Activated CD8-positive, alpha-beta T cell treated with anti-CD3 and anti-CD28 coated beads, Interleukin-2, amount 10 ng/mL, durations not matched to agents 7 days and 5 days (primary cell): Measurements from ENCODE around the gene RYR3. TPM values are rescaled to one million over a fixed set of nuclear protein-coding genes. Genes with fewer than 3 reads are reported as not detected.

Experiments
- ATAC-seq: fragments of 150-1000 bp; cut with Tn5 transposase; one replicate; pipeline ENCODE4 v1.10.0; 2021; ENCODE audit warnings: moderate library complexity
- CTCF ChIA-PET: fragments of 350-600 bp; sonication (Branson Sonifier 250); formaldehyde crosslinking; loops from one replicate; lab custom pipeline; 2021; ENCODE audit warnings: antibody characterized with exemption; lab: Charles Lee
- POLR2A ChIA-PET: fragments of 350-600 bp; sonication (Branson Sonifier 250); formaldehyde crosslinking; loops from one replicate; lab custom pipeline; 2021; ENCODE audit warnings: antibody characterized with exemption; lab: Charles Lee
- DNase-seq: peaks from one replicate; pipeline ENCODE4 v3.0.0-alpha.2; 2020
- H3K27ac Mint-ChIP-seq: one replicate; pipeline ENCODE4 v1.8.0; 2021; ENCODE audit warnings: mild to moderate bottlenecking, mixed read lengths
- H3K27me3 Mint-ChIP-seq: one replicate; pipeline ENCODE4 v1.8.0; 2021; ENCODE audit warnings: low read depth, mixed read lengths
- H3K36me3 Mint-ChIP-seq: one replicate; pipeline ENCODE4 v1.8.0; 2021; ENCODE audit warnings: low read depth, mixed read lengths
- H3K4me1 Mint-ChIP-seq: one replicate; pipeline ENCODE4 v1.8.0; 2021; ENCODE audit warnings: low read depth, mixed read lengths
- H3K4me3 Mint-ChIP-seq: one replicate; pipeline ENCODE4 v1.8.0; 2021; ENCODE audit warnings: mild to moderate bottlenecking, mixed read lengths
- H3K9me3 Mint-ChIP-seq: one replicate; pipeline ENCODE4 v1.8.0; 2022; ENCODE audit warnings: mixed read lengths; ENCODE audit not compliant: insufficient read depth
- total RNA-seq, 2 experiments: library from RNA; stranded (reverse); gene quantifications; one replicate each; pipeline ENCODE4 v1.2.3, GENCODE V29; 2021

RYR3 gene
- total RNA-seq, 2 experiments from 2014 or later, result not detected

DNA sequence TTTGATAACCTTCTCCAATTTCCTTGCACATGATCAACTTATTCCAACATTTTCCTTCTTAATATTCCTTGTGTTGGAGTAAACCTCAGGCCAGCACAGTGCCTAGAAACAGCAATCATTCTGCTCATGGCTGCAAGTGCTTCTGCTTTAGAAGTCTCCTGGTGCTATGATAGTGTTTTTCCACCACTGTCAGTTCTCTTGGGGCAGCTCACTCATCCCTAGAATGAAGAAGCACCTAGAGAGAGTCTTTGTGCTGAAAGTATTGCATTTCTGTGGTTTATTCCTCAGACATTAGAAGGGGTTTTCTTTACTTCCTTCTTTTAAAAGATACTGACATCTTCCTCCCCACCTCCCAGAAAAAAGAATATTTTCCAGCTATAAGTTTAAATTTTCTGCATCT lies 183.5 kb downstream of the RYR3 start:
- H3K4me3 Mint-ChIP-seq, result no peak overlapping the region
- ATAC-seq (no peak), DNase-seq (no peak)
- H3K9me3 Mint-ChIP-seq, result no peaks in the 10 kb centered on the region
- no peaks in the 10 kb centered on the region for H3K27me3 Mint-ChIP-seq
- ChIA-PET CTCF (interaction anchor here (1.2 kb wide), 1 partner anchor 202 kb away, joined by 4 read pairs; no protein-coding TSS in a partner anchor), POLR2A (no interaction called here)
- H3K36me3 Mint-ChIP-seq, result no peaks in the 10 kb centered on the region
- no peaks in the 10 kb centered on the region for H3K4me1 Mint-ChIP-seq
- H3K27ac Mint-ChIP-seq, result no peak overlapping the region

DNA sequence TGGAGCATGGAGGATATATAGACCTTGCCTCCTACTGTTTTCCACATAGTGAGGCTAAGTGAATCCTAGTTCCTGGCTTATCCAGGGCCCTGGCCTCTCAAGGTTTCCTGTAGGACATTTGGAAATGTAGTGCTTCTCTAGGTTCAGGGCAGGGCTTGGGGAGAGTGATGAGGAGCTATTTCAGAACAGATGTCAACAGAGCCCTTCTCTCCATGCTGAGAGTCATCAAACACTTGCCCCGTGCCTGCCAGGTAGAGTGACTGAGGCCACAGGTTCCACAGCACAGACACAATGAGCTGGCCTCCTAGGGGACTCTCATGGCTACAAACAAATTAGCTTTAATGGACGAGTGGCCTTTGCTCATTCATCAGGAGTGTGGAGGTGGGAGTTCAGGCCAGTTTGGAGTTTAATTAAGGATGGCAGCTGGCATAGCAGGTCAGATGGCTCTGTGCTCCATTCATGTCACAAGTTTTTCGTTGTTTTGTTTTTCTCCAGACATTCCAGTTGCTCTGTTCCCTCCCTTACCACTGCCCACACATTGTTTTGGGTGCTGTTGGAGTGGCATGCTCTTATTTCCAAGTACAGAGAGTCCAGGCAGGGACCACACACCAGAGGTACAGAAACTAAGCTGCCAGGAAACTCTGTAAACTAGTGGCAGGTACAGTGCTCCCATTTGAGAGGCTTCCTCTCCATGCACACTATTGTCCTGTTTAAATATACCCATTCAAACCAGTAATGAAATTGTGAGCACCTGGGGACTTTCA lies 189.8 kb downstream of the RYR3 start:
- CTCF ChIA-PET, result no interaction called here
- H3K4me3 Mint-ChIP-seq, result no peak overlapping the region
- H3K27me3 Mint-ChIP-seq, result peaks cover 3% of the 10 kb centered on the region
- no peak overlapping the region for H3K27ac Mint-ChIP-seq
- H3K36me3 Mint-ChIP-seq, result no peaks in the 10 kb centered on the region
- POLR2A ChIA-PET, result no interaction called here
- no peaks in the 10 kb centered on the region for H3K9me3 Mint-ChIP-seq
- DNase-seq (no peak), ATAC-seq (no peak)
- no peaks in the 10 kb centered on the region for H3K4me1 Mint-ChIP-seq

DNA sequence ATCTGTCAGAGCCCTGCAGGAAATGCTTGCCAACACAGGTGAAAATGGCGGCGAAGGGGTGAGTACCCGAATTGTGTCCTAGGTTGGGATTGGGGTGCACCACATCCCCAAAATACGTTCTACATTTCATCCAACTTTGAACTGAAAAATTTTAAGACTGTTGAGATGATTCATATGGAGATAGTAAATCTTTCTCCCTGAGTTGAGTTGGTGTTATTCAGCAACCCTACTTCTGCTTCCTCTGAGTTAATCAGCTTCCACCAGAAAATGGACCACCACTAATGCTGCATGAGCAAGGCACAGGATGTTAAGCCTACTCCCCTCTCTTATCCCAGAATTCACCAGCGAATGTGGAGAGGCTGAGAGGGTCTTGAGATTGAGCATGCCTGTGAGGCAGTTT lies 192.9 kb downstream of the RYR3 start:
- CTCF ChIA-PET, result no interaction called here
- no peaks in the 10 kb centered on the region for H3K4me1 Mint-ChIP-seq
- no peak overlapping the region for H3K27ac Mint-ChIP-seq
- POLR2A ChIA-PET, result no interaction called here
- H3K9me3 Mint-ChIP-seq, result no peaks in the 10 kb centered on the region
- ATAC-seq, result no peak
- H3K36me3 Mint-ChIP-seq, result no peaks in the 10 kb centered on the region
- peaks cover 3% of the 10 kb centered on the region for H3K27me3 Mint-ChIP-seq
- no peak overlapping the region for H3K4me3 Mint-ChIP-seq
- no peak for DNase-seq

- Mint-ChIP-seq H3K27me3 (peaks cover 3% of the 10 kb centered on the region), H3K4me1 (no peaks in the 10 kb centered on the region), H3K36me3 (no peaks in the 10 kb centered on the region), H3K9me3 (no peaks in the 10 kb centered on the region), H3K4me3 (no peak overlapping the region), H3K27ac (no peak overlapping the region)
- ATAC-seq, result no peak
- CTCF ChIA-PET, result no interaction called here
- no peak for DNase-seq
- POLR2A ChIA-PET, result no interaction called here
Observed at GRCh38 chr15:33506781-33507296, 196.1 kb downstream of the RYR3 start.

DNA sequence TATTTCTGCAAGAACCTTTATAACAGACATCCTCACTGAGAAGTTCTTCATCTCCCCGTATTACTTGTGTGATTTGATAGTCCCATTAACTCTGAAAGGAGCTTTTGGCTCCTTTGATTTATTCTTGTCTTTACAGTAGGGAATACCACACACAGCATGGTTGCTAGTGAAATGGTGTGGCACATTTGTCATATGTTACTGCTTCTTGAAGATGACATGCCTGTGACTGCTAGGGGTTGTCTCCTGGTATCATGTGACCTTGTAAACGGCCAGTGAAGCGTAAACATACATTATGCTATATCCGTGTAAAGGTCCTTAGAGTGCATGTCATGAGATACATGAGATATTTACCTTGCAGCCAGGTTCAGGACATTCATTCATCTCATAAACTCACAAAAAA lies 197.9 kb downstream of the RYR3 start:
- no peak for DNase-seq
- H3K27ac Mint-ChIP-seq, result no peak overlapping the region
- no peaks in the 10 kb centered on the region for H3K36me3 Mint-ChIP-seq
- H3K4me1 Mint-ChIP-seq, result no peaks in the 10 kb centered on the region
- H3K9me3 Mint-ChIP-seq, result no peaks in the 10 kb centered on the region
- no peak overlapping the region for H3K4me3 Mint-ChIP-seq
- CTCF ChIA-PET, result no interaction called here
- POLR2A ChIA-PET, result no interaction called here
- H3K27me3 Mint-ChIP-seq, result no peaks in the 10 kb centered on the region
- no peak for ATAC-seq

GRCh38 chr15:33515121-33515520 lies 204.4 kb downstream of the RYR3 start:
- Mint-ChIP-seq H3K27me3 (no peaks in the 10 kb centered on the region), H3K36me3 (no peaks in the 10 kb centered on the region), H3K4me1 (no peaks in the 10 kb centered on the region)

GRCh38 chr15:33516563-33516962 lies 205.8 kb downstream of the RYR3 start:
- Mint-ChIP-seq H3K4me3 (no peak overlapping the region), H3K4me1 (no peaks in the 10 kb centered on the region), H3K27me3 (no peaks in the 10 kb centered on the region), H3K9me3 (no peaks in the 10 kb centered on the region), H3K27ac (no peak overlapping the region), H3K36me3 (no peaks in the 10 kb centered on the region)
- POLR2A ChIA-PET, result no interaction called here
- CTCF ChIA-PET, result no interaction called here
- ATAC-seq (no peak), DNase-seq (no peak)

More at GRCh38 chr15:33515121-33515520, 204.4 kb downstream of the RYR3 start:
- ATAC-seq (no peak), DNase-seq (no peak)
- H3K4me3 Mint-ChIP-seq, result no peak overlapping the region
- H3K9me3 Mint-ChIP-seq, result no peaks in the 10 kb centered on the region
- H3K27ac Mint-ChIP-seq, result no peak overlapping the region
- ChIA-PET CTCF (no interaction called here), POLR2A (no interaction called here)

GRCh38 chr15:33517944-33518343 lies 207.2 kb downstream of the RYR3 start:
- POLR2A ChIA-PET, result no interaction called here
- no peak overlapping the region for H3K27ac Mint-ChIP-seq

DNA sequence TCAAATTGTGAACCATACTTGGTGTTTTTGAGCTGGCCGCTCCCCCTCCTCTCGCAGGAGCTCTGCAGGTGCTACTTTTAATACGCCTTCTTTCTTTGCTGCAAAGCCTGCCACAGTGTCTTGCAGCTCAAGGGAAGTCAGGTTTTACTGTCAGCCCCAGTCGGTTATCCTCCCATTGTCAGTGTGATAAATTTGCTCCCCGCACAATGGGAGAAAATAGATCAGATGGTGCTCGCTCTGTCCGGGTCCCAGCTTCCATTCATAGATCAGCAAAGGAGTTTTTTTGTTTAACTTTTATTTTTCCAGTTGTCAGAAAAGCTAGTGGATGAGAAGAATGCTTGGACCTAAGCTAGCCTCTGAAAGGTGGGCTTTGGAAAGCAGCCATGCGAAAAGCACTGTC lies 207.7 kb downstream of the RYR3 start:
- H3K9me3 Mint-ChIP-seq, result no peaks in the 10 kb centered on the region
- no peaks in the 10 kb centered on the region for H3K27me3 Mint-ChIP-seq
- H3K4me3 Mint-ChIP-seq, result no peak overlapping the region
- DNase-seq (no peak), ATAC-seq (no peak)
- POLR2A ChIA-PET, result no interaction called here
- no peaks in the 10 kb centered on the region for H3K4me1 Mint-ChIP-seq
- CTCF ChIA-PET, result no interaction called here
- H3K36me3 Mint-ChIP-seq, result no peaks in the 10 kb centered on the region
- H3K27ac Mint-ChIP-seq, result no peak overlapping the region

More at GRCh38 chr15:33517944-33518343, 207.2 kb downstream of the RYR3 start:
- Mint-ChIP-seq H3K4me1 (no peaks in the 10 kb centered on the region), H3K36me3 (no peaks in the 10 kb centered on the region), H3K4me3 (no peak overlapping the region), H3K27me3 (no peaks in the 10 kb centered on the region), H3K9me3 (no peaks in the 10 kb centered on the region)
- CTCF ChIA-PET, result no interaction called here
- ATAC-seq (no peak), DNase-seq (no peak)

GRCh38 chr15:33524274-33524673 lies 213.5 kb downstream of the RYR3 start:
- CTCF ChIA-PET, result no interaction called here
- H3K36me3 Mint-ChIP-seq, result no peaks in the 10 kb centered on the region

DNA sequence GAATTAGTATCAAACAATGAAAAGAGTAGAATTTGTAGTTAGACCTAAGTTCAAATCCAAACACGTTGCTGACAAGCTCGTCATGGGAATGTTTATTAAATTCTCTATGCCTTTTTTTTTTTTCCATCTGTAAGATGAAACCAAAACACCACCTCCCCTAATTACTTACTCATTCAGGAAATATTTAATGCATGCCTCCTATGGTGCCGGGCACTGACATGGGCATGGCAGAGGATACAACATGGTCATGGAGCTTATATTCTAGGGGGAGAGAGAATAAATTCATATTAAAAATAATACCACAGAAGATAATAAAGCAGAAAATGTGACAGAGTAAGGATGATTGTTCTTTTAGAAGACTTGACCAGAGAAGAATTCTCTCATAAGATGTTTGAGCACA lies 215.8 kb downstream of the RYR3 start:
- Mint-ChIP-seq H3K27ac (no peak overlapping the region), H3K4me1 (no peaks in the 10 kb centered on the region), H3K9me3 (no peaks in the 10 kb centered on the region), H3K36me3 (no peaks in the 10 kb centered on the region), H3K4me3 (no peak overlapping the region), H3K27me3 (no peaks in the 10 kb centered on the region)
- POLR2A ChIA-PET, result no interaction called here
- CTCF ChIA-PET, result no interaction called here
- no peak for ATAC-seq
- DNase-seq, result no peak

More at GRCh38 chr15:33524274-33524673, 213.5 kb downstream of the RYR3 start:
- no peak overlapping the region for H3K4me3 Mint-ChIP-seq
- no peaks in the 10 kb centered on the region for H3K9me3 Mint-ChIP-seq
- H3K27me3 Mint-ChIP-seq, result no peaks in the 10 kb centered on the region
- ATAC-seq (no peak), DNase-seq (no peak)
- POLR2A ChIA-PET, result no interaction called here
- no peak overlapping the region for H3K27ac Mint-ChIP-seq
- no peaks in the 10 kb centered on the region for H3K4me1 Mint-ChIP-seq

DNA sequence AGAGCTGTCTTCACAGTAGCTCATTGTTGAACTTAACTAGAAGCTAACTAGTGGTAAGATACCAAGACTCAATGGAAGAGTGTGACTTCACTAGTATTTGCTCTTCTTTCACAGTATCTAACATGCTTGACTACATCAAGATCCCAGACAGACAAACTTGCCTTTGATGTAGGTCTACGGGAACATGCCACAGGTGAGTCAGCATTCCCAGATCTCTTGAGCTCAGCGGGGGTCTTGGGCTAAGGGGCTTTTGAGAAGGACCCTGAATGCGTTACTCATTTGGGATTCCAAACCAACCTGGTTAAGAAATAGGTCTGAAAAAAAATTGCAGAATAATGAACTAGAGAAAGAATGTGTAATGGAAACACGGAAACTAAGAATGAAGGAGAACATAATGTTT lies 222.4 kb downstream of the RYR3 start:
- DNase-seq (no peak), ATAC-seq (no peak)
- POLR2A ChIA-PET, result interaction anchor here (0.6 kb wide), 1 partner anchor 60 kb away, joined by 5 read pairs; no protein-coding TSS in a partner anchor
- CTCF ChIA-PET, result no interaction called here
- H3K9me3 Mint-ChIP-seq, result no peaks in the 10 kb centered on the region
- H3K4me3 Mint-ChIP-seq, result no peak overlapping the region
- peaks cover 3% of the 10 kb centered on the region for H3K27me3 Mint-ChIP-seq
- no peak overlapping the region for H3K27ac Mint-ChIP-seq
- no peaks in the 10 kb centered on the region for H3K4me1 Mint-ChIP-seq
- no peaks in the 10 kb centered on the region for H3K36me3 Mint-ChIP-seq
